AG04450 (cell line): Measurements from ENCODE around the gene MT1A. TPM values are rescaled to one million over a fixed set of nuclear protein-coding genes. Genes with fewer than 3 reads are reported as not detected.

ENCODE experiments used
- CTCF ChIA-PET: fragments of 300-600, 350-600 bp; formaldehyde crosslinking; extraction: SDS; loops from one replicate; lab custom pipeline; 2022; ENCODE audit warnings: antibody characterized with exemption, inconsistent platforms; lab: Charles Lee
- POLR2A ChIA-PET: fragments of 350-600 bp; formaldehyde crosslinking; extraction: SDS; loops from one replicate; lab custom pipeline; 2021; ENCODE audit warnings: antibody characterized with exemption, inconsistent platforms; lab: Yijun Ruan, JAX
- DNase-seq: peaks from one replicate; pipeline ENCODE4 v3.0.0-alpha.2; 2011; ENCODE audit warnings: low read depth, low spot score
- H3K27ac ChIP-seq: one replicate; pipeline ENCODE4 v1.5.1; 2012; ENCODE audit warnings: low read depth, low read length, control low read depth
- H3K27me3 ChIP-seq: one replicate; pipeline ENCODE4 v1.6.0; 2012; ENCODE audit warnings: low read length; ENCODE audit not compliant: control insufficient read depth, insufficient read depth
- H3K4me3 ChIP-seq: 2 replicates; pipeline ENCODE4 v1.5.1; 2011; ENCODE audit warnings: mild to moderate bottlenecking, low read depth, low read length, control low read depth
- H3K9me3 ChIP-seq: 2 replicates; pipeline ENCODE4 v1.5.1; 2012; ENCODE audit warnings: low read length; ENCODE audit not compliant: control insufficient read depth, insufficient read depth
- CTCF ChIP-seq: IDR thresholded peaks from 2 replicates; pipeline ENCODE4 v1.5.1; 2011; ENCODE audit warnings: low read depth, low read length, control low read depth, inconsistent platforms
- polyA plus RNA-seq: library from polyadenylated mRNA; depleted of rRNA; stranded (reverse); fragments of >200 nt; gene quantifications from 2 replicates; pipeline ENCODE4 v1.2.3, GENCODE V29; 2011

The MT1A gene
- polyA plus RNA-seq, 1 experiment, result 0.66 TPM

- Histone ChIP-seq H3K4me3 (no peak overlapping the region), H3K27ac (no peak overlapping the region), H3K9me3 (no peaks in the 10 kb centered on the region; the same call in 1 of the 2 replicates), H3K27me3 (peaks cover 28% of the 10 kb centered on the region)
- POLR2A ChIA-PET, result no interaction called here
- no peak for DNase-seq
- CTCF ChIA-PET, result no interaction called here
- TF ChIP-seq CTCF, result no peak
Measured at GRCh38 chr16:56593573-56594291, 44.7 kb upstream of the MT1A start.

GRCh38 chr16:56594292-56594619 is 44.2 kb upstream of the MT1A start:
- peaks cover 25% of the 10 kb centered on the region for H3K27me3 ChIP-seq
- no peaks in the 10 kb centered on the region; the same call in 1 of the 2 replicates for H3K9me3 ChIP-seq
- CTCF ChIA-PET, result no interaction called here
- POLR2A ChIA-PET, result no interaction called here
- no peak for DNase-seq
- no peak overlapping the region for H3K4me3 ChIP-seq
- H3K27ac ChIP-seq, result no peak overlapping the region
- TF ChIP-seq CTCF, result no peak

- Histone ChIP-seq H3K27ac (no peak overlapping the region), H3K27me3 (no peaks in the 10 kb centered on the region), H3K9me3 (no peaks in the 10 kb centered on the region), H3K4me3 (no peak overlapping the region)
- POLR2A ChIA-PET, result interaction anchor here (0.6 to 1.4 kb wide), 4 partner anchors 10 to 81 kb away, joined by 4 to 8 read pairs (median 5); partner anchors contain the start of genes BBS2 and MT1E
- DNase-seq, result no peak
- TF ChIP-seq CTCF, result peak; percentile 78
- CTCF ChIA-PET, result interaction anchor here (0.6 to 2.4 kb wide), 23 partner anchors 8 to 1208 kb away, joined by 3 to 35 read pairs (median 4); partner anchors contain the start of genes BBS2 and OGFOD1
Measured at GRCh38 chr16:56600398-56600999, 38.0 kb upstream of the MT1A start.

- H3K9me3 ChIP-seq, result no peaks in the 10 kb centered on the region
- H3K4me3 ChIP-seq, result no peak overlapping the region
- no peak overlapping the region for H3K27ac ChIP-seq
- no peak for DNase-seq
- no peak for TF ChIP-seq CTCF
- ChIA-PET POLR2A (interaction anchor here (1.4 kb wide), 1 partner anchor 82 kb away, joined by 4 read pairs; the partner anchor contains the start of gene BBS2), CTCF (interaction anchor here (0.9 to 2.4 kb wide), 9 partner anchors 8 to 123 kb away, joined by 3 to 35 read pairs (median 7); partner anchors contain the start of gene BBS2)
- no peaks in the 10 kb centered on the region for H3K27me3 ChIP-seq
Measured at GRCh38 chr16:56601325-56601724, 37.1 kb upstream of the MT1A start.

- no peak for DNase-seq
- POLR2A ChIA-PET, result interaction anchor here (1.1 kb wide), 1 partner anchor 22 kb away, joined by 6 read pairs; the partner anchor contains the start of gene MT1E
- peak overlapping the region; percentile 11 for H3K27ac ChIP-seq
- peak; percentile 42 for TF ChIP-seq CTCF
- H3K27me3 ChIP-seq, result no peaks in the 10 kb centered on the region
- H3K9me3 ChIP-seq, result no peaks in the 10 kb centered on the region; the same call in 1 of the 2 replicates
- CTCF ChIA-PET, result interaction anchor here (4.0 kb wide), 1 partner anchor 99 kb away, joined by 37 read pairs; no protein-coding TSS in a partner anchor
- no peak overlapping the region for H3K4me3 ChIP-seq
Measured at GRCh38 chr16:56603589-56603988, 34.9 kb upstream of the MT1A start.
